HG02623 (cell line): ENCODE results near the gene PRIM2.
"Not testable (repeated sequence)": the region's sequence is repeated elsewhere in the genome, so short reads cannot be mapped to it uniquely, and the experiment has no call there.

Source experiments
- ATAC-seq: cut with Tn5 transposase; IDR thresholded peaks from one replicate; pipeline ENCODE4 v1.9.1; 2021; ENCODE audit warnings: moderate library complexity; ENCODE audit not compliant: unreplicated experiment

PRIM2 gene

GRCh38 chr6:57442133-57442532, 124.7 kb downstream of the PRIM2 start:
- ATAC-seq: not testable (repeated sequence)

GRCh38 chr6:57443181-57443580, 125.8 kb downstream of the PRIM2 start:
- ATAC-seq: not testable (repeated sequence)

- not testable (repeated sequence) for ATAC-seq
Observed at GRCh38 chr6:57444787-57445186, 127.4 kb downstream of the PRIM2 start.

- peak; percentile 44 for ATAC-seq
Observed at GRCh38 chr6:57445379-57445778, 127.9 kb downstream of the PRIM2 start.

GRCh38 chr6:57445790-57446468, 128.5 kb downstream of the PRIM2 start:
- ATAC-seq: peak; percentile 57

- not testable (repeated sequence) for ATAC-seq
Observed at GRCh38 chr6:57449496-57450066, 132.2 kb downstream of the PRIM2 start.

- not testable (repeated sequence) for ATAC-seq
Observed at GRCh38 chr6:57459781-57460180, 142.4 kb downstream of the PRIM2 start.

GRCh38 chr6:57461022-57461421, 143.6 kb downstream of the PRIM2 start:
- not testable (repeated sequence) for ATAC-seq

- not testable (repeated sequence) for ATAC-seq
Observed at GRCh38 chr6:57463809-57464208, 146.4 kb downstream of the PRIM2 start.

- not testable (repeated sequence) for ATAC-seq
Observed at GRCh38 chr6:57465968-57466367, 148.5 kb downstream of the PRIM2 start.

- ATAC-seq: no peak
Observed at GRCh38 chr6:57469072-57469471, 151.6 kb downstream of the PRIM2 start.

- ATAC-seq: not testable (repeated sequence)
Observed at GRCh38 chr6:57470148-57470547, 152.7 kb downstream of the PRIM2 start.

- ATAC-seq: not testable (repeated sequence)
Observed at GRCh38 chr6:57471314-57471864, 154.0 kb downstream of the PRIM2 start.

- not testable (repeated sequence) for ATAC-seq
Observed at GRCh38 chr6:57472861-57473362, 155.5 kb downstream of the PRIM2 start.

- not testable (repeated sequence) for ATAC-seq
Observed at GRCh38 chr6:57474862-57475475, 157.5 kb downstream of the PRIM2 start.

- not testable (repeated sequence) for ATAC-seq
Observed at GRCh38 chr6:57475656-57476055, 158.2 kb downstream of the PRIM2 start.

- not testable (repeated sequence) for ATAC-seq
Observed at GRCh38 chr6:57480194-57480593, 162.8 kb downstream of the PRIM2 start.

- ATAC-seq: not testable (repeated sequence)
Observed at GRCh38 chr6:57481121-57481520, 163.7 kb downstream of the PRIM2 start.

GRCh38 chr6:57482471-57482870, 165.0 kb downstream of the PRIM2 start:
- ATAC-seq: not testable (repeated sequence)

GRCh38 chr6:57486494-57487081, 169.2 kb downstream of the PRIM2 start:
- not testable (repeated sequence) for ATAC-seq

- ATAC-seq: not testable (repeated sequence)
Observed at GRCh38 chr6:57488551-57488950, 171.1 kb downstream of the PRIM2 start.
